GM13977 (cell line): ENCODE measurements around the gene ZNF695.

ENCODE experiments used
- DNase-seq: peaks from one replicate; pipeline ENCODE4 v3.0.0; 2012; ENCODE audit warnings: low spot score
- in situ Hi-C: fragments of 300-500 bp; cut with MboI; formaldehyde crosslinking; loops from one replicate; pipeline ENCODE4 v1.12.0; 2022; ENCODE audit warnings: low sequenced_read_pairs, low pct_unique_long_range_greater_than_20kb, mixed read lengths, inconsistent platforms; ENCODE audit not compliant: unreplicated experiment
- TF ChIP-seq, protein P1 (sequence below): IDR thresholded peaks from 2 replicates; pipeline ENCODE4 v1.5.1; 2012; ENCODE audit warnings: mild to moderate bottlenecking, control low read depth; ENCODE audit not compliant: insufficient read depth; ENCODE audit errors: extremely low read depth, missing control alignments

The ZNF695 gene

GRCh38 chr1:246946366-246946765 is 61.5 kb downstream of the ZNF695 start:
- TF ChIP-seq, protein P1, sequence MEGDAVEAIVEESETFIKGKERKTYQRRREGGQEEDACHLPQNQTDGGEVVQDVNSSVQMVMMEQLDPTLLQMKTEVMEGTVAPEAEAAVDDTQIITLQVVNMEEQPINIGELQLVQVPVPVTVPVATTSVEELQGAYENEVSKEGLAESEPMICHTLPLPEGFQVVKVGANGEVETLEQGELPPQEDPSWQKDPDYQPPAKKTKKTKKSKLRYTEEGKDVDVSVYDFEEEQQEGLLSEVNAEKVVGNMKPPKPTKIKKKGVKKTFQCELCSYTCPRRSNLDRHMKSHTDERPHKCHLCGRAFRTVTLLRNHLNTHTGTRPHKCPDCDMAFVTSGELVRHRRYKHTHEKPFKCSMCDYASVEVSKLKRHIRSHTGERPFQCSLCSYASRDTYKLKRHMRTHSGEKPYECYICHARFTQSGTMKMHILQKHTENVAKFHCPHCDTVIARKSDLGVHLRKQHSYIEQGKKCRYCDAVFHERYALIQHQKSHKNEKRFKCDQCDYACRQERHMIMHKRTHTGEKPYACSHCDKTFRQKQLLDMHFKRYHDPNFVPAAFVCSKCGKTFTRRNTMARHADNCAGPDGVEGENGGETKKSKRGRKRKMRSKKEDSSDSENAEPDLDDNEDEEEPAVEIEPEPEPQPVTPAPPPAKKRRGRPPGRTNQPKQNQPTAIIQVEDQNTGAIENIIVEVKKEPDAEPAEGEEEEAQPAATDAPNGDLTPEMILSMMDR, result no peak
- in situ Hi-C loops, result no loop called here
- DNase-seq, result no peak
